Activated T-cell treated with anti-CD3 and anti-CD28 coated beads for 4 hours (primary cell): Measurements from ENCODE around the gene NDST4.

Source experiments
- DNase-seq: peaks from one replicate; pipeline ENCODE4 v3.0.0-alpha.2; 2020

The NDST4 gene

GRCh38 chr4:114900934-114901333 is 212.5 kb downstream of the NDST4 start:
- no peak for DNase-seq

- DNase-seq, result no peak
Observed at GRCh38 chr4:114890773-114891172, 222.6 kb downstream of the NDST4 start.

GRCh38 chr4:114886761-114887160 is 226.7 kb downstream of the NDST4 start:
- no peak for DNase-seq

GRCh38 chr4:114883641-114884040 is 229.8 kb downstream of the NDST4 start:
- DNase-seq, result no peak

- DNase-seq, result no peak
Observed at GRCh38 chr4:114879916-114880669, 233.3 kb downstream of the NDST4 start.

DNA sequence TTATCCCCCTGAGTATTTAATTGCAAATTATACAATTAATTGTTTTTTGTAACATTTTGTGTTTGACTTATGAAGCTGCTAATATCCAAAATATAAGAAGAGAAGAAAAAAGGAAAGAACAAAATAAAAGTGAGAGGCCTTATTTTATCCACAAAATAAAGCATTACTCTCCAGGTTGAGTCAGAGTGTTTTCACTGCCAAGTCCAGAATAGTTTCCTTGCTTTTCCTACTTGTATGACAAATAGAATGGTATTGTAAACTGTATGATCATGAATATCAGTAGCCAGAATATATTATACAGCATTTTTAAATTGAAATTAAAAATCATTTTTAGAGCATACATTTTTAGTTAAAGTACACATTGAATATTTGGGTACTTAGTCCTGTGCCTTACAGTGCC is 237.8 kb downstream of the NDST4 start:
- no peak for DNase-seq

GRCh38 chr4:114874321-114874720 is 239.1 kb downstream of the NDST4 start:
- no peak for DNase-seq

GRCh38 chr4:114870987-114871386 is 242.4 kb downstream of the NDST4 start:
- DNase-seq, result no peak

DNA sequence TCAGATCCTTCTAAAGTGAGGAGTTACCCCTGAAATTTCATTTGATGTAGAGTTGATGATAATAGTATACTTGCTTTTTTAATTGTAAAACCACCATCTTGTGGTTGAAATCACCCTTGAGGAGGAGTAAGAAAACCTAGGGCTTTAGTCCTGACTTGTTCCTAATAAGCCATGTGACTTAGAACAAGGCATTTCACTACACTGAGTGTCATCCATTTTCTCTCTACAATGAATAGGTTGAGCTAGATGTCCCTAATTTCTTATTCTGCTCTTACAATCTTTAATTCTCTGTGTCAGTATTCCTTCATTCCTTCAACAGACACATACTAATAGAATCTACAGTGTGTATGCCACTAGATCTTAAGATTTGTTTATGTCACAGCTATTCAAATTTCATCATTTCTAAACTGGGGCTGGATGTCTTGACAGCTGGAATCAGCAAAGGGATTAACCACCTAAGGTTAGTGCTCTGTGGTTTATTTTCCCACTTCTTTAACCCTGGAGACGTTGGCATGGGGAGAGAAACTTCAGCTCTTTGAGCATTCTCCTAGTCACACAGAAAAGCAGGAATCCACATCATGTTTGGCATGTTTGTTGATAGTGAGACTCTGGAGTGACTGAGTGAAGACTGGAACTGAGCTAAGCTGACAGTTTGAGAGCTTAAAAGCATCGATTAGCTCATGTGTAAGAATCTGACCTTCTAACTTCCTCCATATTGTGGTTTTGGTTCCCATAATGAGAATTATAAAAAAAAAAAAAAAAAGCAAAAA is 246.3 kb downstream of the NDST4 start:
- no peak for DNase-seq

DNA sequence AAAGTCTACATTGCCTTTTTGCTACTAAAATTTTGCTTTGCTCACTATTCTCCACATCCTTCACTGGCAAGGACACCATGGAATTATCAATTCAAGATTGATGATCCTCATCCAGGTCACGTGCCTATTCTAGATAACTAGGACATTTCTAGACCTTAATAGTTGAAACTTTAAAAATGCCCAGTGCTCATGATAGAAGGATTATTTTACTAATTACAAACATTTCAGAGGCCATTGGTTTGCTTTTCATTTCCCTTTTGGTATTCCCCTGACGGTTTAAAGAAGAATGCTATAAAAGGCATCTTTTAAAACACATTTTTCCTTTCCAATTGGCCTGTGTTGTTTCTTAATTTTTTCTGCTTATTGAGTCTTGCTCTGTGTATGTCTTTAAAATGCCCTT is 249.4 kb downstream of the NDST4 start:
- no peak for DNase-seq

GRCh38 chr4:114860786-114861185 is 252.6 kb downstream of the NDST4 start:
- no peak for DNase-seq

DNA sequence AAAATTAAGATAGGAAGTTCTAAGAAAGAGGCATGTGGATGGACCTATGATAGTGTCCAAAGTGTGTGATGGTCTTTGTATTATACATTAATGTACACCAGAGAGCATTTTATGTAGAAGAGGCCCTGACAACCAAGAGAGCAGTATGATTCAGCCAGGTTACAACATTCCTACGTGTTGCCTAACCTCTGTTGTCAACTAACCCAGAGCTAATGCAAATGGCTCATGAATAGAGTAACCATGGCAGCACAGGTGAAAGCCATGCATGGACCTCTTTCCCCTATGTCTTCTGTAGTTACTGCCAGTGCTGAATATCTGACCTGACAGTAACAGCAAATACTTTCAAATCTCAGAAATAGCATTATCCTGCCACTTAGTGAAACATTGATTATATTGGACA is 255.6 kb downstream of the NDST4 start:
- no peak for DNase-seq

DNA sequence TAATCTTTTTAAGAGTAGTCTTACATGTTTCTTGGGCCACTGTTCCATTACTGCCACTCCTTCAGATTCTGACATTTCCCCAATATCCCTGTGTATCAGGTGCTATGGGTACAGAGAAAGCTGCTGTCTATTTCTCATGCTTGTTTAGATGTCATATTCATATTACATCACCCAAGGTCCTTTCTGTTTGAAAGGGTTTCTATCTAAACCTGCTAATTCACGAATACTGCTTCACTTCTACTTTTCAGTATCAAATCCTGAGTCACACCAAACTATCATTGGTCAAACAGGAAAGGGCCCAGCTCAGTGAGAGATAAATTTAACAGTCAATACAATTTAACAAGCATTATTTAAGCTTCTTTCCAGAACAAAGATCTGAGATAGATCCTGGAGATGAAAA is 273.4 kb downstream of the NDST4 start:
- DNase-seq, result no peak

GRCh38 chr4:114830628-114831027 is 282.8 kb downstream of the NDST4 start:
- no peak for DNase-seq

DNA sequence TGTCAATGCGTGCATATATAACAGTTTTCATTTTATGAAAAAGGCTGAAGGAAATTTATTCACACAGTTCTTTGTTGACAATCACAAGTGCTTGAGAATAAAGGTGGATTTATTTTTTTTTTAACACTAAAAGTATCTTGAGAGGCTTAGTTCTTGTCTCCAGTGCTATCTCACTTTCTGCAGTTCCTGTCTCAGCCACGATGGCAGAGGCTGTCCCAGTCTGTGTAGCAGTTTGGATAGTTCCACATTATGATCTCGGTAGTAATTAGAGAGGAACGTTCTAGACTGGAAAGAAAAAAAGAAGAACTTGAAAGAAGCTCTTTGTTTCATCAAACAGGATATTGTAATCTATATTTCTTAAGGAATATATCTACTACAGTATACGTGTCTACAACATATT is 285.8 kb downstream of the NDST4 start:
- DNase-seq, result no peak

GRCh38 chr4:114815760-114816159 is 297.7 kb downstream of the NDST4 start:
- no peak for DNase-seq

DNA sequence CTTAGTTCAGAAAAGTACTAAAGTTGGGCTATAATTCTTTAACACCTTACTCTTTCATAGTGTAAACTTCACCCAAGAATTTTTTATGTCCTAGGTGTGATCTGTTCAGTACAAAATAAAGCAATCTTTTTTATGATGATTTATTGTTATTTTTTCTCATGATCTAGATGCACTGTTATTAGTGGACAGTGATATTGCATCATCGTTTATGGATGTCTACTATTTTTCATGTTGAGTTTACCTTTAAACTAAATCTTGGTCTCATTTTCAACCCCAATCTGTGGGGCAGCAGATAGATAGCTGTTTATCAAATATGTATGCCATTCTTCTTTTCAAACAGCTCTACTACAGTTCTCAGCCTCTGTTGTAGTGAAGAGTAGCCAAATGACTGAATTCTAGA is 299.5 kb downstream of the NDST4 start:
- no peak for DNase-seq

DNA sequence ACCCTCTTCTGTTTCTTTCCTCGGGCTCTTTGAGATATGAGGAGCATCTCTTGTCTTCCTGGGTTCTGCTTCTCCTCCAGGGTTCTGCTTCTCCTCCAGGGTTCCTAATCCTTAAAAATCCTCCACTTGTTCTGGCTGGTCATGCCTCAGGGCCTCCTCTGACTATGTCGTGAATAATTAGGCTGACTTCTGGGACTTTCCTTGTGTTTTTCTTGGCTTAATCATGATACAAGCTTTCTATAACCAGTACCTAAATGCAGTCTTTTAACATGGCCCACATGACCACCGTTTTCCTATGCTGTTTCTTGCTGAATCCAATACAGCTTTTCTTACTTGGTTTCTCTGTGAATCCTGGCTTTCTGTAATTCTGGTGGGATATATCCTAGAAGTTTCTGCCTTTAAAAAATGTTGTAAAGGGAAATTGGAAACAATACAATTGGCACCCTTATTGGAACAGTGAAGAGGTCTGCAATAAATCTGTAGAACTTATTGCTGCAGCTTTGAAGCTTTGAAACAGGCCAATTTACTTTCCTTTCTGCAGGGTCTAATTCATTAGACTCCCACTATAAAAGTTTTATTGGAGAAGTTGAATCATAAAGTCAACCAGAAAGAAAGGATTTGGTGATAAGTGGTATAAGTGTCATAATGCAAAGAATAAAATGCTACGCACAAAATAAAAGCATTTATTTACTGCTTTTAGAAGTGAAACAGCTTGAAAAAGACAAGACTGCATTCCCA is 301.7 kb downstream of the NDST4 start:
- DNase-seq, result no peak

GRCh38 chr4:114807759-114808404 is 305.5 kb downstream of the NDST4 start:
- no peak for DNase-seq

DNA sequence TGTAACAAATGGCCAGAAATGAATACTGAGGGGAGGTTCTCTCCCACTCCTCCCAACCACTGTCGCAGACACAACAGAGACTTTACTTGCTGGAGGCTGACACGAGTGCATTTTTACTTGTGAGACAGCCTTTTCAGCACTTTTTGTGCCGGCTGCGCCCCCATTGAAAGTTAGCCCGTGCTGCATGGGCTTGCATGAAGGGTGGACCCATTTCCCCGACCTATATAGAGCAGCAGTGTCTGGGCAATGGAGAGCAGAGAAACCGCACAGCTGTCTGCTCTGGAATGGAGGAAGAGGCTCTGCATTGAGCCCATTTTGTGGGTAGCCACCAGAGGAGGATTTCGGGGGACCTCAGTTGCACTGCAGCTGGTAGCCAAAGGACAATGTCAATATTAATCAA is 306.1 kb downstream of the NDST4 start:
- no peak for DNase-seq

- DNase-seq, result no peak
Observed at GRCh38 chr4:114791976-114792375, 321.4 kb downstream of the NDST4 start.

DNA sequence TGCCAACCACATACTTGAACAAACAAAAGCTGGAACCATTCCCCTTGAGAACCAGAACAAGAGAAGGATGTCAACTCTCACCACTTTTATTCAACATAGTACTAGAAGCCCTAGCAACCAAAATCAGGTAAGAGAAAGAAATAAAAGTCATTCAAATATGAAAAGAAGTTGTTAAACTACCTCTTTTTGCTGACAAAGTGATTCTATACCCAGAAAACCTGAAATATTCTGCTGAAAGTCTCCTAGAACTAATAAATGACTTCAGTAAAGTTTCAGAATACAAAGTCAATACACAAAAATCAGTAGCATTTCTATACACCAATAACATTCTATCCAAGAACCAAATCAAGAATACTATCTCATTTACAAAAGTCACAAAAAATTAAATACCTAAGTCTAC is 327.9 kb downstream of the NDST4 start:
- DNase-seq, result no peak

DNA sequence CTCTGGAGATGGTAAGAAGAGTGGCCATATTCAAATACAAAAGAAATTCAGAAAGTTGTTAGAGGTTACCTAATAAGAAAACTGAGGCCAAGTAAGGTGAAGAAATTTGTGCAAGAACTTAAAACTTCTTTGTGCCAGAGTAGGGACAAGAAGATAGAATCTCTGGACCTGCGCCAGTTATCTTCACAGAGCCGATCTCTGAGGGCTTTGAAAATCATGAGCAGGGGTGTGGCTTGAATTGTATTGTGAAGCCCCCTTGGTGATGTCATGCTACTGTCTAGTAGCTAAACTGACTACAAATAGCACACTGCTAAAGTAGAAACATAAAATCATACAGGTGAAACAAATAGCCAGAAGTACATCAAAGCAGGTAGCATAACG is 330.2 kb downstream of the NDST4 start:
- DNase-seq, result no peak
